ENCODE measurements around the gene GPR34. TPM values are rescaled to one million over a fixed set of nuclear protein-coding genes. Genes with fewer than 3 reads are reported as not detected.
"Not testable (repeated sequence)": the region's sequence is repeated elsewhere in the genome, so short reads cannot be mapped to it uniquely, and the experiment has no call there.

GPR34 gene
- total and polyA plus RNA-seq, 2 of the 13 experiments (the other 11 are each of a cell fraction or from before 2014, with no cell fraction given), result not detected

- TF ChIP-seq, protein P1, sequence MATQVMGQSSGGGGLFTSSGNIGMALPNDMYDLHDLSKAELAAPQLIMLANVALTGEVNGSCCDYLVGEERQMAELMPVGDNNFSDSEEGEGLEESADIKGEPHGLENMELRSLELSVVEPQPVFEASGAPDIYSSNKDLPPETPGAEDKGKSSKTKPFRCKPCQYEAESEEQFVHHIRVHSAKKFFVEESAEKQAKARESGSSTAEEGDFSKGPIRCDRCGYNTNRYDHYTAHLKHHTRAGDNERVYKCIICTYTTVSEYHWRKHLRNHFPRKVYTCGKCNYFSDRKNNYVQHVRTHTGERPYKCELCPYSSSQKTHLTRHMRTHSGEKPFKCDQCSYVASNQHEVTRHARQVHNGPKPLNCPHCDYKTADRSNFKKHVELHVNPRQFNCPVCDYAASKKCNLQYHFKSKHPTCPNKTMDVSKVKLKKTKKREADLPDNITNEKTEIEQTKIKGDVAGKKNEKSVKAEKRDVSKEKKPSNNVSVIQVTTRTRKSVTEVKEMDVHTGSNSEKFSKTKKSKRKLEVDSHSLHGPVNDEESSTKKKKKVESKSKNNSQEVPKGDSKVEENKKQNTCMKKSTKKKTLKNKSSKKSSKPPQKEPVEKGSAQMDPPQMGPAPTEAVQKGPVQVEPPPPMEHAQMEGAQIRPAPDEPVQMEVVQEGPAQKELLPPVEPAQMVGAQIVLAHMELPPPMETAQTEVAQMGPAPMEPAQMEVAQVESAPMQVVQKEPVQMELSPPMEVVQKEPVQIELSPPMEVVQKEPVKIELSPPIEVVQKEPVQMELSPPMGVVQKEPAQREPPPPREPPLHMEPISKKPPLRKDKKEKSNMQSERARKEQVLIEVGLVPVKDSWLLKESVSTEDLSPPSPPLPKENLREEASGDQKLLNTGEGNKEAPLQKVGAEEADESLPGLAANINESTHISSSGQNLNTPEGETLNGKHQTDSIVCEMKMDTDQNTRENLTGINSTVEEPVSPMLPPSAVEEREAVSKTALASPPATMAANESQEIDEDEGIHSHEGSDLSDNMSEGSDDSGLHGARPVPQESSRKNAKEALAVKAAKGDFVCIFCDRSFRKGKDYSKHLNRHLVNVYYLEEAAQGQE (IDR thresholded peaks at IDR 0.05; ENCODE audit: borderline replicate concordance in 1 of 2, low read depth in 1 of 2, low read length in 2 of 2), result no peak
- TF ChIP-seq SRY (CRISPR knock-in tag; IDR thresholded peaks at IDR 0.05) (no peak), NFIC (IDR thresholded peaks at IDR 0.05; ENCODE audit: low read length) (no peak), ZNF781 (CRISPR knock-in tag; IDR thresholded peaks at IDR 0.05; ENCODE audit: borderline replicate concordance, not compliant biosample characterization) (no peak), ZNF343 (CRISPR knock-in tag; IDR thresholded peaks at IDR 0.05) (no peak)
- TF ChIP-seq, protein P2, sequence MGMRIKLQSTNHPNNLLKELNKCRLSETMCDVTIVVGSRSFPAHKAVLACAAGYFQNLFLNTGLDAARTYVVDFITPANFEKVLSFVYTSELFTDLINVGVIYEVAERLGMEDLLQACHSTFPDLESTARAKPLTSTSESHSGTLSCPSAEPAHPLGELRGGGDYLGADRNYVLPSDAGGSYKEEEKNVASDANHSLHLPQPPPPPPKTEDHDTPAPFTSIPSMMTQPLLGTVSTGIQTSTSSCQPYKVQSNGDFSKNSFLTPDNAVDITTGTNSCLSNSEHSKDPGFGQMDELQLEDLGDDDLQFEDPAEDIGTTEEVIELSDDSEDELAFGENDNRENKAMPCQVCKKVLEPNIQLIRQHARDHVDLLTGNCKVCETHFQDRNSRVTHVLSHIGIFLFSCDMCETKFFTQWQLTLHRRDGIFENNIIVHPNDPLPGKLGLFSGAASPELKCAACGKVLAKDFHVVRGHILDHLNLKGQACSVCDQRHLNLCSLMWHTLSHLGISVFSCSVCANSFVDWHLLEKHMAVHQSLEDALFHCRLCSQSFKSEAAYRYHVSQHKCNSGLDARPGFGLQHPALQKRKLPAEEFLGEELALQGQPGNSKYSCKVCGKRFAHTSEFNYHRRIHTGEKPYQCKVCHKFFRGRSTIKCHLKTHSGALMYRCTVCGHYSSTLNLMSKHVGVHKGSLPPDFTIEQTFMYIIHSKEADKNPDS (CRISPR knock-in tag; IDR thresholded peaks at IDR 0.05), result no peak
- TF ChIP-seq, protein P3, sequence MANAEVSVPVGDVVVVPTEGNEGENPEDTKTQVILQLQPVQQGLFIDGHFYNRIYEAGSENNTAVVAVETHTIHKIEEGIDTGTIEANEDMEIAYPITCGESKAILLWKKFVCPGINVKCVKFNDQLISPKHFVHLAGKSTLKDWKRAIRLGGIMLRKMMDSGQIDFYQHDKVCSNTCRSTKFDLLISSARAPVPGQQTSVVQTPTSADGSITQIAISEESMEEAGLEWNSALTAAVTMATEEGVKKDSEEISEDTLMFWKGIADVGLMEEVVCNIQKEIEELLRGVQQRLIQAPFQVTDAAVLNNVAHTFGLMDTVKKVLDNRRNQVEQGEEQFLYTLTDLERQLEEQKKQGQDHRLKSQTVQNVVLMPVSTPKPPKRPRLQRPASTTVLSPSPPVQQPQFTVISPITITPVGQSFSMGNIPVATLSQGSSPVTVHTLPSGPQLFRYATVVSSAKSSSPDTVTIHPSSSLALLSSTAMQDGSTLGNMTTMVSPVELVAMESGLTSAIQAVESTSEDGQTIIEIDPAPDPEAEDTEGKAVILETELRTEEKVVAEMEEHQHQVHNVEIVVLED (CRISPR knock-in tag; IDR thresholded peaks at IDR 0.05; ENCODE audit: borderline replicate concordance), result no peak
Measured at GRCh38 chrX:41688835-41689234, at the start of gene GPR34 (continued).

GRCh38 chrX:41646201-41646600 is 42.6 kb upstream of the GPR34 start:
- H3K4me1 ChIP-seq (ENCODE audit: insufficient read depth, low read length); H3K9me3 ChIP-seq (ENCODE audit: low read length); H3K4me3 ChIP-seq (replicated peaks in 1 of 3; ENCODE audit: insufficient read depth in 1 of 3, low read depth in 2 of 3, low read length in 3 of 3); intact Hi-C loops (cut with micrococcal nuclease; ENCODE audit: unreplicated experiment); H2AFZ ChIP-seq (ENCODE audit: low read length); H3K4me2 ChIP-seq (ENCODE audit: low read depth, low read length); FAIRE-seq; H4K20me1 ChIP-seq (ENCODE audit: insufficient read depth, low read length); DNase-seq (ENCODE audit: low spot score); BruUV-seq (replicated peaks); H3K27ac ChIP-seq (ENCODE audit: extremely low read length, insufficient read depth, low read length); H3K9ac ChIP-seq (ENCODE audit: insufficient read depth, low read depth, low read length); POLR2A ChIA-PET; H3K27me3 ChIP-seq (ENCODE audit: control insufficient read depth in 1 of 2, insufficient read depth in 2 of 2, low read length in 2 of 2); ATAC-seq; CTCF ChIA-PET (ENCODE audit: low intra/inter-chr PET ratio, low total read pairs); H3K36me3 ChIP-seq (replicated peaks in 1 of 2; ENCODE audit: control insufficient read depth in 1 of 2, insufficient read depth in 2 of 2, low read length in 2 of 2); H3K79me2 ChIP-seq (ENCODE audit: insufficient read depth, low read length); in situ Hi-C loops (cut with HindIII; ENCODE audit: extremely low pct_ligation_motif_present, low pct_unique_long_range_greater_than_20kb): not testable (repeated sequence)
- WGBS (ENCODE audit: low lambda C conversion rate), result 100% methylated on average over 2 of the region's 2 CpGs

Measured in HepG2 (cell line).